Lower leg skin (tissue), 3 donors: ENCODE measurements around the gene GREB1.

Experiments used
- CTCF ChIP-seq, 3 donors: fragments of 450-650 bp; IDR thresholded peaks; one replicate each; pipeline ENCODE4 v1.5.1; 2016; ENCODE audit warnings: antibody characterized with exemption in 3 of 3, mild to moderate bottlenecking in 3 of 3, moderate library complexity in 2 of 3
- POLR2A ChIP-seq, 2 donors: fragments of 450-650 bp; IDR thresholded peaks; one replicate each; pipeline ENCODE4 v1.6.1; 2016 to 2017; ENCODE audit warnings: antibody characterized with exemption in 2 of 2, mild to moderate bottlenecking in 1 of 2, moderate library complexity in 1 of 2

- TF ChIP-seq CTCF (IDR thresholded peaks at IDR 0.05) (no peak), POLR2A (IDR thresholded peaks at IDR 0.05) (no peak)
These were observed at the start of gene GREB1 for GRCh38 chr2:11533278-11534070.
